Endothelial cell of umbilical vein (primary cell): Measurements from ENCODE around the gene PAK6. TPM values are rescaled to one million over a fixed set of nuclear protein-coding genes. Genes with fewer than 3 reads are reported as not detected.

ENCODE experiments used
- BruUV-seq: library from RNA; stranded (reverse); fragments of 400-500 nt; replicated peaks from 2 replicates; lab custom pipeline; 2021; lab: Mats Ljungman, UMichigan
- CTCF ChIA-PET: fragments of 300-600, 350-600 bp; sonication (Branson Sonifier 250); formaldehyde crosslinking; loops from one replicate; lab custom pipeline; 2021; ENCODE audit warnings: antibody characterized with exemption, inconsistent platforms; lab: Charles Lee
- POLR2A ChIA-PET: fragments of 300-600, 350-600 bp; sonication (Branson Sonifier 250); formaldehyde crosslinking; loops from one replicate; lab custom pipeline; 2021; ENCODE audit warnings: antibody characterized with exemption, inconsistent platforms; lab: Charles Lee
- DNase-seq: peaks from one replicate; pipeline ENCODE4 v3.0.0-alpha.2; 2011; ENCODE audit warnings: low read depth, low spot score
- FAIRE-seq: peaks from 2 replicates; lab custom pipeline; 2011; peaks lifted over from hg19 to GRCh38; lab: Jason Lieb, UNC
- H2AFZ ChIP-seq: 2 replicates; pipeline ENCODE4 v1.6.0; 2012; ENCODE audit warnings: low read depth, low read length, control low read depth, inconsistent platforms
- H3K27ac ChIP-seq: 2 replicates; pipeline ENCODE4 v1.5.1; 2011; ENCODE audit warnings: low read depth, mild to moderate bottlenecking, control low read depth, low read length, moderate library complexity; ENCODE audit not compliant: insufficient read depth
- H3K27me3 ChIP-seq, 2 experiments: 2 replicates each; pipeline versions ENCODE4 v1.6.0 to v1.6.1; 2011; ENCODE audit warnings: low read length in 2 of 2, mixed read lengths in 1 of 2; ENCODE audit not compliant: control insufficient read depth in 2 of 2, insufficient read depth in 2 of 2
- H3K36me3 ChIP-seq, 2 experiments: 2 replicates in 1 of 2; 3 replicates in 1 of 2; pipeline ENCODE4 v1.5.1; 2011; ENCODE audit warnings: low read length in 2 of 2, mild to moderate bottlenecking in 1 of 2, moderate library complexity in 1 of 2; ENCODE audit not compliant: control insufficient read depth in 2 of 2, insufficient read depth in 2 of 2; ENCODE audit errors: extremely low read depth in 1 of 2
- H3K4me1 ChIP-seq: 3 replicates; pipeline ENCODE4 v1.5.1; 2011; ENCODE audit warnings: mild to moderate bottlenecking, low read length; ENCODE audit not compliant: control insufficient read depth, insufficient read depth; ENCODE audit errors: extremely low read depth
- H3K4me2 ChIP-seq: 2 replicates; pipeline ENCODE4 v1.6.1; 2011; ENCODE audit warnings: low read length, control low read depth, mixed read lengths; ENCODE audit not compliant: insufficient read depth
- H3K4me3 ChIP-seq, 3 experiments: fragments of 200-600 bp in 1 of 3; sonication (generic), shearing (Covaris generic) in 1 of 3; replicated peaks in 1 of 3; 2 replicates each; pipeline ENCODE4 v1.5.1; 2011 to 2016; ENCODE audit warnings: control low read depth in 3 of 3, low read length in 3 of 3, mild to moderate bottlenecking in 2 of 3, inconsistent platforms in 1 of 3, low read depth in 1 of 3, moderate library complexity in 1 of 3; ENCODE audit not compliant: insufficient read depth in 1 of 3
- H3K79me2 ChIP-seq: 2 replicates; pipeline ENCODE4 v1.6.0; 2012; ENCODE audit warnings: low read length, inconsistent platforms; ENCODE audit not compliant: control insufficient read depth, insufficient read depth
- H3K9ac ChIP-seq: replicated peaks from 2 replicates; pipeline ENCODE3; 2011; ENCODE audit warnings: low read length, control low read depth; ENCODE audit not compliant: insufficient read depth; ENCODE audit errors: extremely low read depth
- H3K9me1 ChIP-seq: replicated peaks from 3 replicates; pipeline ENCODE4 v1.6.0; 2011; ENCODE audit warnings: mild to moderate bottlenecking, low read length; ENCODE audit not compliant: control insufficient read depth, insufficient read depth; ENCODE audit errors: extremely low read depth
- H3K9me3 ChIP-seq: replicated peaks from 2 replicates; pipeline ENCODE4 v1.5.1; 2012; ENCODE audit warnings: low read length, inconsistent platforms; ENCODE audit not compliant: control insufficient read depth, insufficient read depth
- H4K20me1 ChIP-seq: replicated peaks from 2 replicates; pipeline ENCODE3; 2011; ENCODE audit warnings: mild to moderate bottlenecking, low read length; ENCODE audit not compliant: control insufficient read depth, insufficient read depth; ENCODE audit errors: extremely low read depth
- CTCF ChIP-seq, 2 donors: IDR thresholded peaks; 1 replicate in 1 of 2; 2 replicates in 1 of 2; pipeline ENCODE4 v1.5.1; 2011; ENCODE audit warnings: low read length in 2 of 2, mild to moderate bottlenecking in 2 of 2, moderate library complexity in 2 of 2, control low read depth in 1 of 2, inconsistent platforms in 1 of 2, low read depth in 1 of 2; ENCODE audit not compliant: insufficient read depth in 1 of 2; ENCODE audit errors: extremely low read depth in 1 of 2
- EZH2 ChIP-seq: IDR thresholded peaks from 2 replicates; pipeline ENCODE4 v1.6.1; 2012; ENCODE audit warnings: borderline replicate concordance, low read depth, mild to moderate bottlenecking, moderate library complexity, low read length, inconsistent platforms; ENCODE audit not compliant: severe bottlenecking
- FOS ChIP-seq: IDR thresholded peaks from 2 replicates; pipeline ENCODE4 v1.6.1; 2011; ENCODE audit warnings: mild to moderate bottlenecking, low read length, moderate library complexity, borderline replicate concordance; ENCODE audit not compliant: insufficient read depth
- GATA2 ChIP-seq: IDR thresholded peaks from 2 replicates; pipeline ENCODE4 v1.7.0; 2011; ENCODE audit warnings: low read depth, mild to moderate bottlenecking, moderate library complexity, mixed read lengths, low read length; ENCODE audit not compliant: insufficient read length, insufficient read depth
- JUN ChIP-seq: IDR thresholded peaks from 2 replicates; pipeline ENCODE4 v1.6.1; 2011; ENCODE audit warnings: borderline replicate concordance, low read depth; ENCODE audit not compliant: insufficient read length, insufficient read depth
- MAX ChIP-seq: IDR thresholded peaks from 2 replicates; pipeline ENCODE4 v1.6.1; 2011; ENCODE audit not compliant: insufficient read depth, insufficient read length
- MYC ChIP-seq: IDR thresholded peaks from one replicate; pipeline ENCODE4 v1.6.1; 2011; ENCODE audit warnings: mild to moderate bottlenecking, low read depth, low read length
- POLR2A ChIP-seq: IDR thresholded peaks from 2 replicates; pipeline ENCODE4 v1.6.1; 2012; ENCODE audit warnings: low read depth, mild to moderate bottlenecking, control low read depth, low read length
- POLR2AphosphoS5 ChIP-seq: IDR thresholded peaks from 2 replicates; pipeline ENCODE4 v1.6.1; 2012; ENCODE audit warnings: low read depth, mild to moderate bottlenecking, control low read depth, low read length, moderate library complexity; ENCODE audit not compliant: insufficient read depth
- dilution Hi-C: fragments of 300-500 bp; cut with MboI; formaldehyde crosslinking; loops from one replicate; pipeline ENCODE4 v1.15.0; 2019; ENCODE audit warnings: low sequenced_read_pairs; ENCODE audit not compliant: extremely low pct_ligation_motif_present
- intact Hi-C: fragments of 100-400 bp; cut with micrococcal nuclease; formaldehyde crosslinking; loops from one replicate; pipeline ENCODE4 v1.10.0; 2022
- polyA plus RNA-seq, 4 experiments: library from polyadenylated mRNA; depleted of rRNA in 3 of 4; stranded (reverse) in 3 of 4; unstranded in 1 of 4; fragments of >200 nt; gene quantifications; 2 replicates each; pipeline versions ENCODE4 v1.2.1 to v1.2.3, GENCODE V29; 2011 to 2012; ENCODE audit warnings: missing spikeins in 1 of 4
- total RNA-seq: library from RNA; stranded (reverse); gene quantifications from 2 replicates; pipeline ENCODE4 v1.2.3, GENCODE V29; 2021

The PAK6 gene
- total and polyA plus RNA-seq, 2 donors (not counting 3 experiments of a cell fraction or from before 2014, with no cell fraction given): not detected

GRCh38 chr15:40267670-40268069 is 28.8 kb downstream of the PAK6 start:
- Histone ChIP-seq H3K9ac (no peak overlapping the region), H3K27me3 (peaks cover 0 to 2% of the 10 kb centered on the region in 2 experiments), H3K79me2 (no peaks in the 10 kb centered on the region), H3K36me3 (no peaks in the 10 kb centered on the region), H3K9me3 (no peaks in the 10 kb centered on the region), H3K4me1 (peaks cover 9% of the 10 kb centered on the region), H2AFZ (no peak overlapping the region), H3K4me3 (no peak overlapping the region), H3K9me1 (no peaks in the 10 kb centered on the region), H4K20me1 (no peaks in the 10 kb centered on the region), H3K27ac (no peak overlapping the region), H3K4me2 (no peak overlapping the region)
- intact Hi-C loops: no loop called here
- dilution Hi-C loops: no loop called here
- ChIA-PET CTCF (interaction anchor here (1.1 to 20.1 kb wide), 8 partner anchors 7 to 222 kb away, joined by 3 to 879 read pairs (median 6); no protein-coding TSS in a partner anchor), POLR2A (no interaction called here)
- no TSS peak for BruUV-seq
- TF ChIP-seq JUN (no peak), POLR2A (no peak), GATA2 (no peak), FOS (no peak)
- FAIRE-seq: no peak
- DNase-seq: no peak

GRCh38 chr15:40269604-40270003 is 30.7 kb downstream of the PAK6 start:
- ChIA-PET CTCF (interaction anchor here (0.8 to 20.1 kb wide), 5 partner anchors 10 to 68 kb away, joined by 3 to 879 read pairs (median 4); no protein-coding TSS in a partner anchor), POLR2A (no interaction called here)
- TF ChIP-seq FOS (no peak), GATA2 (no peak), JUN (no peak), POLR2AphosphoS5 (no peak), POLR2A (no peak), MAX (no peak), MYC (no peak), EZH2 (no peak), CTCF (IDR thresholded peaks at IDR 0.05; ENCODE audit: extremely low read depth in 1 of 2, insufficient read depth in 1 of 2, low read depth in 1 of 2, low read length in 2 of 2) (no peak)
- H3K9me1 ChIP-seq: no peaks in the 10 kb centered on the region
- no peak overlapping the region for H2AFZ ChIP-seq
- intact Hi-C loops (loop anchor here (10.0 kb wide), 1 partner anchor 165 kb away; the partner anchor contains the start of gene BMF), dilution Hi-C loops (no loop called here)
- no peak overlapping the region for H3K9ac ChIP-seq
- H3K36me3 ChIP-seq: no peaks in the 10 kb centered on the region
- peaks cover 9% of the 10 kb centered on the region for H3K4me1 ChIP-seq
- H3K4me2 ChIP-seq: no peak overlapping the region
- no peaks in the 10 kb centered on the region for H3K27me3 ChIP-seq
- H4K20me1 ChIP-seq: no peaks in the 10 kb centered on the region
- FAIRE-seq (no peak), DNase-seq (no peak)
- BruUV-seq: no TSS peak
- no peaks in the 10 kb centered on the region for H3K9me3 ChIP-seq
- H3K27ac ChIP-seq: no peak overlapping the region
- no peaks in the 10 kb centered on the region for H3K79me2 ChIP-seq
- H3K4me3 ChIP-seq: no peak overlapping the region
